CD4-positive, alpha-beta T cell treated with Interleukin-6 for 4 hours (primary cell): ENCODE data around the gene HACD4.
"Not testable (repeated sequence)": the region's sequence is repeated elsewhere in the genome, so short reads cannot be mapped to it uniquely, and the experiment has no call there.

Experiments used
- DNase-seq: peaks from one replicate; pipeline ENCODE4 v3.0.0-alpha.2; 2020; ENCODE audit warnings: mixed read lengths

HACD4 gene

DNA sequence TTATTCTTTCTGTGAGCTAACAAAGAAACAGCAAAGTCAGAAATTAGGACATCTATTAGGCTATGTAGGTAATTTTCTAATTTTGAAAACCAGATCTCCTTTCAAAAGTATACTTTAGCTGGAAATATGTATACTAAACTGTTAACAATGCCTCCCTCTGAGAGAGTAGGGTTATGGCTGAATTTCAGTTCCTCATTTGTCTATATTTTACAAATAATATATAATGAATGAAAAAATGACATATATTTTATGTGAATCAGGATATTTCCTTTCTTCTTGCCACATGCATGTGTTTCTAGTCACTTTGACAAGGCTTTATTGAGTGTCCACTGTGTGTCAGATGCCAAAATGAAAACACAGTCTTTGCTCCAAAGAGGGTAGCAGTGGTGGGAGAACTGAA lies 15.4 kb downstream of the HACD4 start:
- no peak for DNase-seq

GRCh38 chr9:21015129-21015815 lies 16.2 kb downstream of the HACD4 start:
- DNase-seq: no peak

DNA sequence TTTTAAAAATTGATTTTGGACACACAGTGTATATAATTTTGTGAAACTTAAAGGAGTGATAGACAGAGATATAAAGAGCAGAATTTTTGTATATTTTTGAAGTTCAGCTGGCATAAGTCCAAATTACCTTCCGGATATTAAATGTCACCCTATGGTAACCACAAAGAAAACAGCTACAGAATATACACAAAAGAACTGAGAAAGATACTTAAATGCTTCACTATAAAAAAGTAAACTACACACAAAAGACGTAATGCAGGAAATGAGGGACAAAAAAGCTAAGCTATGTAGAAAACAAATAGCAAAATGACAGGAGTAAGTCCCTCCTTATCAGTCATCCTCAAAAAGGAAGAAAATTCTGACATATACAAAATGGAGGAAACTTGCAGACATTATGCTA lies 29.4 kb downstream of the HACD4 start:
- DNase-seq: no peak

- no peak for DNase-seq
Observed at GRCh38 chr9:21001581-21001980, 29.9 kb downstream of the HACD4 start.

GRCh38 chr9:20997503-20998076 lies 33.9 kb downstream of the HACD4 start:
- DNase-seq: no peak

- no peak for DNase-seq
Observed at GRCh38 chr9:20996809-20997208, 34.6 kb downstream of the HACD4 start.

- no peak for DNase-seq
Observed at GRCh38 chr9:20995616-20996015, 35.8 kb downstream of the HACD4 start.

DNA sequence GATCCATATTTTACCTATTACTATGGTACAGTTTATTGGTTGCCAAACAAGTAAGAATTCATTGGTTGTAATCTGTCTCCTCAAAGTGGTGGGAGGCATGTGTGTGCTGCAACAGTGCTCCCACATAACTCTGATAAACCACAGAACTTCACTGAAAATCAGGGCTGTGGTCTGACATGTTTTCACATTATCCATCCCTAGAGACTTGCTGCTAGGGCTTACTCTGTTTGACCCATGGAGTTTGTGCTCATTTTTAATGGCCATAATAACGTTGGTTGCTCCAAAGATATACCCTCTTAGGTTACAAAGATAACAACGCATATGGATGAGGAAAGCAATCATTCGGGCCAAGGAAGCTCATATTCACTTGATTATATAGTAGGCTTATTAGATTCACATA lies 37.0 kb downstream of the HACD4 start:
- DNase-seq: no peak

DNA sequence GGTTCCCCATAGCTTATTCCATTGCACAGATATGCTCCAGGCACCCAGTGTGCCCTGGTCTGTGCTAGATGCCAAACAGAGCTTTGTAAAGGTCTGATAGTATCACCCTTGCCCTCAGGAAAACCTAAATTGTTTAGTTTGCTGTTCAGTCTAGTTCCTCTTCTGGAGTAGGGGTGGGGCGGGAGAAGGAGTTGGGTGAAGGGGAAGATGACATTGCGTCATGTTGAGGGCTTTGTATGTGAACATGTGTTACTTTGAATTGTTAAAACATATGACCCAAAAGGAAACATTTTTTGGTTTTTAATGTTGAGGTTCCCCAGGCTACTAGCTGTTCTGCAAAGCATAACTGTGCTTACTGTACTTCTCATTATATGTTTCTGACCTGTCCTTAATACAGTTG lies 40.6 kb downstream of the HACD4 start:
- no peak for DNase-seq

DNA sequence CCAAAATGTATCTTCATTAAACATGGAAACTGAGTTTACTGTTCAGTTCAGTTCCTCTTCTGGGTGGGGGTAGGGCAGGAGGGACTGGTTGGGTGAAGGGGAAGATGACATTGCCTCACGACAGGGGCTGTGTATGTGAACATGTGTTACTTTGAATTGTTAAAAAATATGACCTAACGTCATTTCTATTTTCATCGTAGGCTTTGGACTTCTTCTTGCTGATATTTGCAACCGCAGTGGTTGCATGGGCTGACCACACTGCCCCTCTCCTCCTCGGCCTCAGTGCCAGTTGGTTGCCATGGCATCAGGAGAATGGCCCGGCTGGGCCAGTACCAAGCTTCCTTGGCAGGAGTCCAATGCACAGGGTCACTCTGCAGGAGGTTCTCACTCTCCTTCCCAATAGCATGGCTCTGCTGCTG lies 41.5 kb downstream of the HACD4 start:
- no peak for DNase-seq

GRCh38 chr9:20988671-20989315 lies 42.6 kb downstream of the HACD4 start:
- no peak for DNase-seq

DNA sequence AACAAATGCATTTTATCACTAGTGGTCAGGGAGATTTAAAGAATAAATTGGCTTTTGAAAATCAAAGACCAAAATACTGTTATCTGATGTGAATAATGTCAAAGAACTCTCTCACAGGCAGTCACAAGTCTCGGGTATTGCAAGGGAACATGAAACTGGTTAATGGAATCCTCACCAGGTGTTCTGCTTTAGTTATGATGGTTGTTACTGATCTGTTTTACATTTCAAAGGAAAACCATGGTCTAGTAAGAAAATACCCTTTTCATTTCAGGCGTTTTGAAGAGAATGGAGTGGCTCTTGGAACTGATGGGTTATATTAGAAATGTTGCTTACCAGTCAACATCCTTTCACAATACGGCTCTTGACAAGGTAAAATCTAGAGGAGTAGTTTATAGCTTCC lies 43.4 kb downstream of the HACD4 start:
- DNase-seq: no peak

DNA sequence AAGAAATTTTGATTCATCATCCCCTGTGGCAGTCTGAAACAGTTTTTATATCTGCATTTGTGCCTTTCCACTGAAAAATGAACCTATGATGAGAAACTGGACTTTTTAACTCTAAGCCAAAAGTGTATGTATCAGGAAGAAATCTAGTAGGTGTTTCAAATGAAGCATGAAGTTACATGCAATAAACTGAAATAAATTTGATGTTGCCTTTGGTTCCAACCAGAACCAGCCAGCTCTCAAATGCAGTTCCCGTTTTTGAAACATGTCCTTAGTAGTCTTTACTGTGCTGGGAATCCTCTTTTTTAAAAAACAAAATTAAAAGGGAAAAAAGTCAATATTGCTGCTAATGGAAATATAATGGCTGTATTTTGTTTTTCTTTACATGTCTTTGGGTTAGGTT lies 43.9 kb downstream of the HACD4 start:
- DNase-seq: no peak

DNA sequence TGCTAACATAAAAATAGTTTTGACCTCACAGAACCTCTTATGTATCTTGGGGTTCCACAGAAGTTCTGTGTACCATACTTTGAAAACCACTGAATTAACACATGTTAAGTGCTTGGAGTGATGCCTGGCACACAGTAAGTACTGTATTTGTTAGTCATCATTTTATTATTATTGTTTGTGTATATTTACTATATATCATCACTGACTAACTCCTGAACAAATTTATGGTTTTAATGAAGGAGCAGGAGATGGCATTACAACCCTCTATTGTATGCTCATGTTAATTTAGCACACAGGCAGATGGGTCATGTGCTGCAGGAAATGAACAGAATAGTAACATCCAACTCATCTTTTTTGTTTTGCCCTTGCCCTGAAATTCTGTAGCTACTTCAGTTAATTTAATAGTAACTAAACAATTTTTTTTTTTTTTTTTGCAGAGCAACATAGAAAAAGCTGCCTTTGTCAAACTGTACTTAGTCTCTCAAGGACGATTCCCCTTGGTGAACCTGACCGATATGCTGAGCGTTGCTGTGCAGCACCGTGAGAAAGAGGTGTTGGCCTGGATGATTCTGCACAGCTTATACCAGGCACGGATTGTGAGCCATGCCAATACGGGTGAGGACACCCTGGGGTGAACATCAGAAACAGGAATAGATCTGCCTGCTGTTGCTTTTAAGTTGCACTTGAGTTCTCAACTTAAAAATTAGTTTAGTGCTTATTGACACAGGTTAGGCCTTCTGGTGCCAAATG lies 45.4 kb downstream of the HACD4 start:
- no peak for DNase-seq

DNA sequence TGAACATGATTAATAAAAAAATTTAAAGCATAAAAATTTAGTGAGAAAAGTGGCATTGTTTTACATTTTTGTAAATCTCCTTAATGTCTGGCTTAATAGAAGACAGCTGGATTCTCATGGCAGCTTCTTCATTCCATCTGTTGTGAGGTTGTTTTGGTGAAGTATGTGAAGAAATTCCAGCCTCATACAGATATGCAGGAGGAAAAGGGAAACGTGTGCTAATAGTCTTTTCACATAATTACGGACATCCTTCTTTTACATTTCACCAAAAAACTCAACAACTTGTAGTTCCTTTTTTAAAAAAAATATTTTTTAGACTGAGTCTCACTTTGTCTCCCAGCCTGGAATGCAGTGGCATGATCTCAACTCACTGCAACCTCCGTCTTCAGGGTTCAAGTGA lies 46.9 kb downstream of the HACD4 start:
- DNase-seq: no peak

GRCh38 chr9:20981486-20981885 lies 50.0 kb downstream of the HACD4 start:
- DNase-seq: no peak

DNA sequence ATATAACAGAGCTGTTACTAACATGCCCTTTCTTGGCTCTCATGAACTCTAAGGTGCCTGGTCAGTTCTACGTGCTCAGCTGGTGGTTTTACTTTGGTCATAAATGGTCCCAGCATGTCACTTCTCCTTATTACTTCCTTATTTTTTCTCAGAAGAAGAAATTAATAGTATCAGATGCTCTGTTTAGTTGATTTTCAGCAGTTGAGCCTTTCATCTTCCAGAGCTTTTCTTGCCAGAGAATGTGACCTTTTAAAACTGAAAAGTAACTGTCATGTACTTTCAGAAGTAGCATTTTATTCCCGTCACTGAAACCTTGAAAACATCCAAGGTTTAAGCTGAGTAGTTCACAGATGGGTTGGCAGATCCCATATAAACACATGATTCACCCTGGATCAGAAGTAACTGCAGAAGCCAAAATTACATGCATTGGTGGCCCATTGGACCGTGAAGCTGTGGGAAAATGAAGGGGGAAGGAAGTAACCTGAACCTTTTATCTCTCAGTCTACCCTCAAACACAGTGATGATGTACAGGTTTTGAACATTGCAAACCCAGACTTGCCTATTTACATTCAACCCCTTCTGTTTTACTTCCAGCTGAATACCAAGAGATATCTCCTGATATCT lies 50.5 kb downstream of the HACD4 start:
- no peak for DNase-seq

DNA sequence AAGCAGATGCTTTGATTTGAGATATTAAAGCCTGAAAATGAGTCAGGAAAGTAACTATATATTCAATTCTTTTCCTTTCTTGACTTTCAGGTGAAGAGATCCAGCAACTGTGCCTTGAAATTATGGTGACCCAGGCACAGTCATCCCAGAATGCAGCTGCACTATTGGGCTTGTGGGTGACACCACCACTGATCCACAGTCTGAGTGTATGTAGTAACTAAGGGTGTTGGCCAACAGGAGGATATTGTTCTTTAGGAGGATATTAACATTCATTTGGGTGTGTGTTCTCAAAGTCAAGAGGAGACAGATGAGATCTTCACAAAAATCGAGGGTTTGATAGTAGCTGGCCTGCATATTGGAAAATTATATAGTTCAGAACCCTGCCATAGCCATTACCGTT lies 53.2 kb downstream of the HACD4 start:
- no peak for DNase-seq

DNA sequence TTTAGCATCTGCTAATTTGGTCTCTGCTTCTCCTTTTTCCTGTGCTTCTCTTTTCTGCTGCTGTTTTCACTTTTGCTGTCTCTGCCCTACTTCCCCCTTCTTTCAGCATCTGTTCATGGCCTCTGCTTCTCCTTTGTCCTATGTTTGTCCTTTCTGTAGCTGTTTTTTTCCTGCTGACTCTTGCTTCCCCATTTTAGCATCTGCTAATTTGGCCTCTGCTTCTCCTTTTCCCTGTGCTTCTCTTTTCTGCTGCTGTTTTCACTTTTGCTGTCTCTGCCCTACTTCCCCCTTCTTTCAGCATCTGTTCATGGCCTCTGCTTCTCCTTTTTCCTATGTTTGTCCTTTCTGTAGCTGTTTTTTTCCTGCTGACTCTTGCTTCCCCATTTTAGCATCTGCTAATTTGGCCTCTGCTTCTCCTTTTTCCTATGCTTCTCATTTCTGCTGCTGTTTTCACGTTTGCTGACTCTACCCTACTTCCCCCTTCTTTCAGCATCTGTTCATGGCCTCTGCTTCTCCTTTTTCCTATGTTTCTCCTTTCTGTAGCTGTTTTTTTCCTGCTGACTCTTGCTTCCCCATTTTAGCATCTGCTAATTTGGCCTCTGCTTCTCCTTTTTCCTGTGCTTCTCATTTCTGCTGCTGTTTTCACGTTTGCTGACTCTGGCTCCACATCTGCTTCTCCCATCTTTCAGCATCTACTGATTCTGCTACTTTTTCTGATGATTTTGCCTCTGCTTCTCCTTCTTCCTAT lies 57.1 kb downstream of the HACD4 start:
- DNase-seq: not testable (repeated sequence)

GRCh38 chr9:20973246-20973947 lies 58.0 kb downstream of the HACD4 start:
- DNase-seq: not testable (repeated sequence)

DNA sequence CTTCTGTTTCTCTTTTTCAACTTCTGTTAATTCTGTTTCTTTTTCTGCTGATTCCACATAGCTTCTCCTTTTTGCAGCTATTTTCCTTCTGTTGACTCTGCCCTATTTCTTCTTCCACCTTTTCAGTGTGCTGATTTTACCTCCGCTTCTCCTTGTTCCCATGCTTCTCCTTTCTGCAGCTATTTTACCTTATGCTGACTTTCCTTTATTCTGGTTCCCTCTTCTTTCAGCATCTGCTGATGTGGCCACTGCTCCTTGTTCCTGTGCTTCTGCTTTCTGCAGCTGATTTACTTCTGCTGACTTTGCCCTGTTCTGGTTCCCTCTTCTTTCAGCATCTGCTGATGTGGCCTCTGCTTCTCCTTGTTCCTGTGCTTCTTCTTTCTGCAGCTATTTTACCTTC lies 58.8 kb downstream of the HACD4 start:
- DNase-seq: no peak
